SK-N-SH treated with all-trans-retinoic acid at 6 μM for 48 hours (cell line): Measurements from ENCODE around the gene SLC36A3.

Experiments used
- ATAC-seq: fragments of 200-7000 bp; cut with Tn5 transposase; 3 replicates; pipeline ENCODE4 v1.9.1; 2020; ENCODE audit warnings: mild to moderate bottlenecking, moderate library complexity
- ARNTL ChIP-seq: fragments of 450-650 bp; formaldehyde crosslinking; IDR thresholded peaks from 2 replicates; pipeline ENCODE4 v1.5.0; 2020; ENCODE audit warnings: low read depth, mild to moderate bottlenecking, moderate library complexity, borderline replicate concordance
- BACH2 ChIP-seq: fragments of 250-450 bp; sonication (Bioruptor Pico); IDR thresholded peaks from 2 replicates; pipeline ENCODE4 v1.9.0; 2021; ENCODE audit warnings: mild to moderate bottlenecking, borderline replicate concordance
- CREB5 ChIP-seq: fragments of 250-450 bp; sonication (Bioruptor Pico); IDR thresholded peaks from 2 replicates; pipeline ENCODE4 v1.5.1; 2020; ENCODE audit warnings: low read depth, mild to moderate bottlenecking, moderate library complexity
- CSRNP3 ChIP-seq: fragments of 250-450 bp; sonication (Bioruptor Pico); IDR thresholded peaks from 2 replicates; pipeline ENCODE4 v1.5.1; 2021; ENCODE audit warnings: mild to moderate bottlenecking, moderate library complexity
- ESRRG ChIP-seq: fragments of 250-450 bp; sonication (Bioruptor Pico); IDR thresholded peaks from 2 replicates; pipeline ENCODE4 v1.6.1; 2021; ENCODE audit warnings: mild to moderate bottlenecking
- GLIS3 ChIP-seq: fragments of 250-450 bp; sonication (Bioruptor Pico); IDR thresholded peaks from 2 replicates; pipeline ENCODE4 v1.5.0; 2020; ENCODE audit warnings: mild to moderate bottlenecking, moderate library complexity
- ISL1 ChIP-seq: fragments of 250-450 bp; sonication (Bioruptor Pico); IDR thresholded peaks from 2 replicates; pipeline ENCODE4 v2.1.2; 2022; ENCODE audit warnings: mild to moderate bottlenecking, moderate library complexity
- OSR1 ChIP-seq: fragments of 250-450 bp; sonication (Bioruptor Pico); IDR thresholded peaks from 2 replicates; pipeline ENCODE4 v1.8.0; 2022; ENCODE audit warnings: moderate library complexity, mild to moderate bottlenecking, inconsistent platforms
- POU6F1 ChIP-seq: fragments of 250-450 bp; sonication (Bioruptor Pico); IDR thresholded peaks from 2 replicates; pipeline ENCODE4 v1.8.0; 2021; ENCODE audit warnings: low read depth, mild to moderate bottlenecking, moderate library complexity, borderline replicate concordance
- RARB ChIP-seq: fragments of 250-450 bp; sonication (Bioruptor Pico); IDR thresholded peaks from 2 replicates; pipeline ENCODE4 v1.8.0; 2021; ENCODE audit warnings: mild to moderate bottlenecking, moderate library complexity
- SNAI2 ChIP-seq: fragments of 250-450 bp; sonication (Bioruptor Pico); IDR thresholded peaks from 2 replicates; pipeline ENCODE4 v1.5.0; 2020; ENCODE audit warnings: mild to moderate bottlenecking, moderate library complexity
- TCF4 ChIP-seq: fragments of 250-450 bp; sonication (Bioruptor Pico); IDR thresholded peaks from 2 replicates; pipeline ENCODE4 v1.8.0; 2021; ENCODE audit warnings: mild to moderate bottlenecking, moderate library complexity, borderline replicate concordance
- TOX ChIP-seq: fragments of 250-450 bp; sonication (Bioruptor Pico); IDR thresholded peaks from 2 replicates; pipeline ENCODE4 v1.8.0; 2021; ENCODE audit warnings: mild to moderate bottlenecking, moderate library complexity, borderline replicate concordance
- ZC3H10 ChIP-seq: fragments of 250-450 bp; sonication (Bioruptor Pico); IDR thresholded peaks from 2 replicates; pipeline ENCODE4 v1.5.1; 2021; ENCODE audit warnings: mild to moderate bottlenecking, moderate library complexity
- ZFP3 ChIP-seq: fragments of 250-450 bp; sonication (Bioruptor Pico); IDR thresholded peaks from 2 replicates; pipeline ENCODE4 v1.5.0; 2020; ENCODE audit warnings: mild to moderate bottlenecking, moderate library complexity
- ZNF565 ChIP-seq: fragments of 450-650 bp; formaldehyde crosslinking; conservative IDR thresholded peaks from 2 replicates; pipeline ENCODE4 v1.5.0; 2020; ENCODE audit warnings: low read depth, mild to moderate bottlenecking, moderate library complexity
- ZNF70 ChIP-seq: fragments of 450-650 bp; formaldehyde crosslinking; IDR thresholded peaks from 2 replicates; pipeline ENCODE4 v1.5.0; 2020; ENCODE audit warnings: mild to moderate bottlenecking, moderate library complexity
- ZNF8 ChIP-seq: fragments of 450-650 bp; formaldehyde crosslinking; IDR thresholded peaks from 2 replicates; pipeline ENCODE4 v1.5.0; 2020; ENCODE audit warnings: mild to moderate bottlenecking, moderate library complexity
- TF ChIP-seq, protein P1 (sequence below): fragments of 250-450 bp; sonication (Bioruptor Pico); IDR thresholded peaks from 2 replicates; pipeline ENCODE4 v1.5.0; 2020; ENCODE audit warnings: mild to moderate bottlenecking, moderate library complexity
- TF ChIP-seq, protein P2 (sequence below): fragments of 250-450 bp; sonication (Bioruptor Pico); IDR thresholded peaks from 2 replicates; pipeline ENCODE4 v1.8.0; 2020; ENCODE audit warnings: mild to moderate bottlenecking, moderate library complexity, borderline replicate concordance

Gene SLC36A3

GRCh38 chr5:151298063-151298855 lies 5.3 kb downstream of the SLC36A3 start:
- TF ChIP-seq CREB5 (CRISPR knock-in tag) (no peak), ZC3H10 (CRISPR knock-in tag) (no peak), CSRNP3 (CRISPR knock-in tag) (no peak), TOX (CRISPR knock-in tag) (no peak), ISL1 (CRISPR knock-in tag) (no peak), ZNF565 (CRISPR knock-in tag) (no peak), ZFP3 (CRISPR knock-in tag) (no peak), BACH2 (no peak), SNAI2 (no peak), ESRRG (CRISPR knock-in tag) (no peak), RARB (no peak), OSR1 (CRISPR knock-in tag) (no peak), ARNTL (no peak)
- TF ChIP-seq, protein P1, sequence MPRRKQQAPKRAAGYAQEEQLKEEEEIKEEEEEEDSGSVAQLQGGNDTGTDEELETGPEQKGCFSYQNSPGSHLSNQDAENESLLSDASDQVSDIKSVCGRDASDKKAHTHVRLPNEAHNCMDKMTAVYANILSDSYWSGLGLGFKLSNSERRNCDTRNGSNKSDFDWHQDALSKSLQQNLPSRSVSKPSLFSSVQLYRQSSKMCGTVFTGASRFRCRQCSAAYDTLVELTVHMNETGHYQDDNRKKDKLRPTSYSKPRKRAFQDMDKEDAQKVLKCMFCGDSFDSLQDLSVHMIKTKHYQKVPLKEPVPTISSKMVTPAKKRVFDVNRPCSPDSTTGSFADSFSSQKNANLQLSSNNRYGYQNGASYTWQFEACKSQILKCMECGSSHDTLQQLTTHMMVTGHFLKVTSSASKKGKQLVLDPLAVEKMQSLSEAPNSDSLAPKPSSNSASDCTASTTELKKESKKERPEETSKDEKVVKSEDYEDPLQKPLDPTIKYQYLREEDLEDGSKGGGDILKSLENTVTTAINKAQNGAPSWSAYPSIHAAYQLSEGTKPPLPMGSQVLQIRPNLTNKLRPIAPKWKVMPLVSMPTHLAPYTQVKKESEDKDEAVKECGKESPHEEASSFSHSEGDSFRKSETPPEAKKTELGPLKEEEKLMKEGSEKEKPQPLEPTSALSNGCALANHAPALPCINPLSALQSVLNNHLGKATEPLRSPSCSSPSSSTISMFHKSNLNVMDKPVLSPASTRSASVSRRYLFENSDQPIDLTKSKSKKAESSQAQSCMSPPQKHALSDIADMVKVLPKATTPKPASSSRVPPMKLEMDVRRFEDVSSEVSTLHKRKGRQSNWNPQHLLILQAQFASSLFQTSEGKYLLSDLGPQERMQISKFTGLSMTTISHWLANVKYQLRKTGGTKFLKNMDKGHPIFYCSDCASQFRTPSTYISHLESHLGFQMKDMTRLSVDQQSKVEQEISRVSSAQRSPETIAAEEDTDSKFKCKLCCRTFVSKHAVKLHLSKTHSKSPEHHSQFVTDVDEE (CRISPR knock-in tag) = no peak
- TF ChIP-seq, all 23 proteins: peak for 0
- ATAC-seq = peak; percentile 96

DNA sequence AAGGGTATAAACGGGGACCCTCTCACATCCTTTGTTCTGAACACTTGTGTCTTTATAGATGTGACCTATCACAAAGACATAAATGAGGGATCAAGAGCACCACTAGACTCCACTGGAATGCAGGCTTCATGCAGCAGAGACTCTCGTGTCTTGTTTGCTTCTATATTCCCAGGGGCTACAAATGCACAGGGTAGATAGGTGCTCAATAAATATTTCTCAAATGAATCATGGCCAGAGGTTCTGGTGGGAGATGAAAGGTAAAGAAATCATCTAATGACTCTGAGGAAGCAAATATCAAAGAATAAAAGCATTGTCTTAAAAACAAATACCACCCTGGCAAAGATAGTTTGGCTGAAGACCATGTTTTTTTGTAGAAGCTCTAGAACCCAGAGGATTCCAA lies 6.6 kb downstream of the SLC36A3 start:
- TF ChIP-seq ESRRG (CRISPR knock-in tag) (no peak), TCF4 (no peak), SNAI2 (no peak), ARNTL (no peak), POU6F1 (CRISPR knock-in tag) (no peak), RARB (no peak), CREB5 (CRISPR knock-in tag) (no peak), ZNF70 (CRISPR knock-in tag) (no peak), ZFP3 (CRISPR knock-in tag) (no peak), ZNF8 (CRISPR knock-in tag) (no peak), OSR1 (CRISPR knock-in tag) (no peak)
- TF ChIP-seq, protein P2, sequence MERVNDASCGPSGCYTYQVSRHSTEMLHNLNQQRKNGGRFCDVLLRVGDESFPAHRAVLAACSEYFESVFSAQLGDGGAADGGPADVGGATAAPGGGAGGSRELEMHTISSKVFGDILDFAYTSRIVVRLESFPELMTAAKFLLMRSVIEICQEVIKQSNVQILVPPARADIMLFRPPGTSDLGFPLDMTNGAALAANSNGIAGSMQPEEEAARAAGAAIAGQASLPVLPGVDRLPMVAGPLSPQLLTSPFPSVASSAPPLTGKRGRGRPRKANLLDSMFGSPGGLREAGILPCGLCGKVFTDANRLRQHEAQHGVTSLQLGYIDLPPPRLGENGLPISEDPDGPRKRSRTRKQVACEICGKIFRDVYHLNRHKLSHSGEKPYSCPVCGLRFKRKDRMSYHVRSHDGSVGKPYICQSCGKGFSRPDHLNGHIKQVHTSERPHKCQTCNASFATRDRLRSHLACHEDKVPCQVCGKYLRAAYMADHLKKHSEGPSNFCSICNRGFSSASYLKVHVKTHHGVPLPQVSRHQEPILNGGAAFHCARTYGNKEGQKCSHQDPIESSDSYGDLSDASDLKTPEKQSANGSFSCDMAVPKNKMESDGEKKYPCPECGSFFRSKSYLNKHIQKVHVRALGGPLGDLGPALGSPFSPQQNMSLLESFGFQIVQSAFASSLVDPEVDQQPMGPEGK = no peak
- ATAC-seq = no peak

- TF ChIP-seq ZFP3 (CRISPR knock-in tag) (no peak), ARNTL (no peak), OSR1 (CRISPR knock-in tag) (no peak), ESRRG (CRISPR knock-in tag) (no peak), ZNF565 (CRISPR knock-in tag) (no peak), ZNF8 (CRISPR knock-in tag) (no peak), ZNF70 (CRISPR knock-in tag) (no peak), TCF4 (no peak), BACH2 (no peak), SNAI2 (no peak), TOX (CRISPR knock-in tag) (no peak), ZC3H10 (CRISPR knock-in tag) (no peak), GLIS3 (CRISPR knock-in tag) (no peak)
- TF ChIP-seq, all 23 proteins: peak for 0
Observed at GRCh38 chr5:151296478-151296830, 7.1 kb downstream of the SLC36A3 start.

More at GRCh38 chr5:151296478-151296830, 7.1 kb downstream of the SLC36A3 start:
- ATAC-seq = no peak
